Vagina (tissue), 2 donors: ENCODE measurements around the gene MUC6.

Experiments
- POLR2A ChIP-seq, 2 donors: fragments of 450-650 bp; IDR thresholded peaks; one replicate each; pipeline ENCODE4 v1.6.1; 2017; ENCODE audit warnings: antibody characterized with exemption in 2 of 2, mild to moderate bottlenecking in 2 of 2, moderate library complexity in 2 of 2
- TF ChIP-seq, protein P1 (sequence below), 3 experiments: fragments of 450-650 bp in 2 of 3; fragments of 200-600 bp in 1 of 3; sonication (generic) in 1 of 3; IDR thresholded peaks; one replicate each; pipeline ENCODE4 v1.5.1; 2017 to 2019; ENCODE audit warnings: antibody characterized with exemption in 3 of 3, mild to moderate bottlenecking in 2 of 3, moderate library complexity in 2 of 3

DNA sequence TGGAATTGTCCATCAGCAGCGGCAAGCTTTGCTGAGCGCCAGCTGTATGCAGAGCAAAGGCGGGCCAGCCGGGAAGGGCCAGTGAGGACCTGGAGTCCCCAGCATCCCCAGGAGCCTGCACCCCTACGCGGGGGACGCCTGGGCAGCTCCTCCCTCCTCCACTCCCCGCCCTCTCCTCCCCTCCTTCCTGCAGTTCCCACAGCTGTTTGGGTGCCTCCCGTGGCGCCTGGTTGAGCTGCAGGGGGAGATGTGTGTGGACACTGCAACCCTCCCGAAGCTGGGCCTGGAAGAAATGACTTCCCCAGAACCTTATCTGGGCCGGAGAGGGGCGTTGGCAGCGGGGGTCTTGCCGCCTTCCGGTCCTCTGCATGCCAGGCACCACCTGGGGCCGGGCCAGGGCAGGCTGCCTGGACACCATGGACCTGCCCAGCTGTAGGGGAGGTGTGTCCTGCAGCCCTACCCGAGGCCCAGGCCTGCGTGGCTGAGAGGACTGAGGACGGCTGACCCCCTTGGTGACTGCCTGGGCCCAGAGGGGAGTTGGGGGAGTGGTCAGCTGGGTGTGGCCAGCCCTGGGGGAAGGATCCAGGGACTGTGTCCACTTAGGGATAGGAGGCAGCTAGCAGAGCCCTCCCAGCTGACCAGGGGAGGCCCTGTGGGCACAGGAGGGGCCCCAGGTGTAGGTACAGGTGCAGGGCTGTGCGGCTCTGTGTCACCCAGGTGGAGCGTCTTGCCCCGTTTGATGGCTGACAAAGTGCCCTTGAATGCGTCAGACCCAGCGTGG is 16.8 kb upstream of the MUC6 start:
- TF ChIP-seq POLR2A (IDR thresholded peaks at IDR 0.05) = no peak
- TF ChIP-seq, protein P1, sequence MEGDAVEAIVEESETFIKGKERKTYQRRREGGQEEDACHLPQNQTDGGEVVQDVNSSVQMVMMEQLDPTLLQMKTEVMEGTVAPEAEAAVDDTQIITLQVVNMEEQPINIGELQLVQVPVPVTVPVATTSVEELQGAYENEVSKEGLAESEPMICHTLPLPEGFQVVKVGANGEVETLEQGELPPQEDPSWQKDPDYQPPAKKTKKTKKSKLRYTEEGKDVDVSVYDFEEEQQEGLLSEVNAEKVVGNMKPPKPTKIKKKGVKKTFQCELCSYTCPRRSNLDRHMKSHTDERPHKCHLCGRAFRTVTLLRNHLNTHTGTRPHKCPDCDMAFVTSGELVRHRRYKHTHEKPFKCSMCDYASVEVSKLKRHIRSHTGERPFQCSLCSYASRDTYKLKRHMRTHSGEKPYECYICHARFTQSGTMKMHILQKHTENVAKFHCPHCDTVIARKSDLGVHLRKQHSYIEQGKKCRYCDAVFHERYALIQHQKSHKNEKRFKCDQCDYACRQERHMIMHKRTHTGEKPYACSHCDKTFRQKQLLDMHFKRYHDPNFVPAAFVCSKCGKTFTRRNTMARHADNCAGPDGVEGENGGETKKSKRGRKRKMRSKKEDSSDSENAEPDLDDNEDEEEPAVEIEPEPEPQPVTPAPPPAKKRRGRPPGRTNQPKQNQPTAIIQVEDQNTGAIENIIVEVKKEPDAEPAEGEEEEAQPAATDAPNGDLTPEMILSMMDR (IDR thresholded peaks at IDR 0.05) = no peak
